22Rv1 (cell line): ENCODE data around the gene C2orf49.

Source experiments
- CTCF ChIP-seq: fragments of 450-650 bp; IDR thresholded peaks from 2 replicates; pipeline ENCODE4 v1.5.1; 2017; ENCODE audit warnings: mild to moderate bottlenecking
- ZFX ChIP-seq: fragments of 450-650 bp; IDR thresholded peaks from 2 replicates; pipeline ENCODE4 v1.6.1; 2017; ENCODE audit warnings: antibody characterized with exemption, borderline replicate concordance

DNA sequence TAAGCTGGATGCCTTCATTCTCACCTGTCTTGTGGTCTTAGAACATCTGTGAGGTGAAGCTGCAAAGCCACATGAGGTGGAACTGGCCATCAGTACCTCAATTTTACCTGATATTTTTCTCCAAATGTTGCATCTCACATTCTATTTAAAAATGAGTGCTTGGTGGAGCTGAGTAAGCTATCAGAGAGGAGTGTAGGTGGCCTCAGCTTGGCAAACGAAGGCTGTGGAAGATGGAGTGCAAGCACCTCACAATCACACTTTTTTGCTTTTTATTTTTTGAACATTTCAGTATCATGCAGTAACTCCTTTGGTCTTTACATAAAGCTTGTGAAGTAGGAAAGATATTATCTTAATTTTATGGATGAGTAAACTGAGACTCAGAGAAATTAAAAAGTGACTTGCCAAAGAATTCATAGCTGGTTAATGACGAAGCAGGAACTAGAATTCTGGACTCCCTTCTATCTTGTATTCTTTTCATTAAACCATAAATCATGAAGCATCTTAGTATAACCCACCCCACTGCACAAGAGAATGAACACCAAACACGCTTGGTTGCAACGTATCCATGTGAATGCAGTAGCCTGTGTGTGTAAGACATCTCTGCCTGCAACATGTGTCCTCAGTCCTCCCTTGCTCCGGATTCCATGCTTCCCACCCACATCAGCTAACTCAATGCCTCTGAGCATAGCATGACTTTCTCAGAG, 27.2 kb downstream of the C2orf49 start:
- TF ChIP-seq CTCF (no peak), ZFX (no peak)
